ENCODE results near the gene TTYH1. TPM values are rescaled to one million over a fixed set of nuclear protein-coding genes. Genes with fewer than 3 reads are reported as not detected.

The TTYH1 gene
- total RNA-seq, 4 donors from 2014 or later = 0.19 TPM; not detected in 3

GRCh38 chr19:54478677-54479266, 63.5 kb downstream of the TTYH1 start:
- no peak for TF ChIP-seq CTCF (IDR thresholded peaks at IDR 0.05; ENCODE audit: low read depth)

- TF ChIP-seq CTCF (IDR thresholded peaks at IDR 0.05; ENCODE audit: low read depth) = no peak
Observed at GRCh38 chr19:54480051-54480450, 64.8 kb downstream of the TTYH1 start.

GRCh38 chr19:54481326-54481930, 66.2 kb downstream of the TTYH1 start:
- TF ChIP-seq CTCF (IDR thresholded peaks at IDR 0.05; ENCODE audit: low read depth) = no peak

GRCh38 chr19:54482889-54483288, 67.6 kb downstream of the TTYH1 start:
- no peak for TF ChIP-seq CTCF (IDR thresholded peaks at IDR 0.05; ENCODE audit: low read depth)

GRCh38 chr19:54484451-54484850, 69.2 kb downstream of the TTYH1 start:
- TF ChIP-seq CTCF (IDR thresholded peaks at IDR 0.05; ENCODE audit: low read depth) = no peak

GRCh38 chr19:54485851-54486250, 70.6 kb downstream of the TTYH1 start:
- TF ChIP-seq CTCF (IDR thresholded peaks at IDR 0.05; ENCODE audit: low read depth) = no peak

Small RNA genes lying within 50 kb of the gene (small RNA-seq; reads per million reads assigned to genes)
- not detected for gene AC245884.3

Other genes with a start within 250 kb of the TTYH1 start
- 1 to 10 TPM in 2 of 4 donors, under 1 TPM in 1, not detected in 1; 0.17 to 2.4 (median 1.1) TPM for gene TMC4, start 242.3 kb upstream of the TTYH1 start, total RNA-seq
- gene MBOAT7, start 225.9 kb upstream of the TTYH1 start, total RNA-seq = 10 to 100 TPM in 3 of 4 donors, 1 to 10 TPM in 1; 8.8 to 36.7 (median 21.2) TPM
- gene TSEN34, start 224.2 kb upstream of the TTYH1 start, total RNA-seq = 10 to 100 TPM; 13.5 to 49.7 (median 42.4) TPM
- 1,000 to 10,000 TPM; 1,278 to 2,474 (median 1,889) TPM for gene RPS9, start 214.6 kb upstream of the TTYH1 start, total RNA-seq
- 100 to 1,000 TPM in 1 of 4 donors, 10 to 100 TPM in 3; 16.0 to 156 (median 43.1) TPM for gene LILRB3, start 192.5 kb upstream of the TTYH1 start, total RNA-seq
- 10 to 100 TPM in 1 of 4 donors, 1 to 10 TPM in 3; 2.8 to 18.7 (median 9.1) TPM for gene LILRA6, start 172.7 kb upstream of the TTYH1 start, total RNA-seq
- gene LILRB5, start 158.2 kb upstream of the TTYH1 start, total RNA-seq = 10 to 100 TPM; 46.2 to 62.3 (median 54.8) TPM
- gene LILRB2, start 134.4 kb upstream of the TTYH1 start, total RNA-seq = 10 to 100 TPM in 1 of 4 donors, 1 to 10 TPM in 3; 2.8 to 14.6 (median 7.6) TPM
- gene LILRA5, start 102.3 kb upstream of the TTYH1 start, total RNA-seq = 10 to 100 TPM in 1 of 4 donors, 1 to 10 TPM in 3; 3.1 to 23.3 (median 3.4) TPM
- under 1 TPM in 1 of 4 donors, not detected in 3; 0.17 TPM for gene LILRA4, start 76.3 kb upstream of the TTYH1 start, total RNA-seq
- gene LAIR1, start 50.5 kb upstream of the TTYH1 start, total RNA-seq = 10 to 100 TPM; 25.3 to 93.2 (median 47.6) TPM
- 100 to 1,000 TPM in 1 of 4 donors, 10 to 100 TPM in 3; 55.1 to 233 (median 69.4) TPM for gene LENG8, start 33.7 kb downstream of the TTYH1 start, total RNA-seq
- 1 to 10 TPM; 4.2 to 9.6 (median 6.7) TPM for gene LENG9, start 48.3 kb downstream of the TTYH1 start, total RNA-seq
- gene CDC42EP5, start 57.8 kb downstream of the TTYH1 start, total RNA-seq = 10 to 100 TPM in 2 of 4 donors, 1 to 10 TPM in 1, under 1 TPM in 1; 0.98 to 11.6 (median 9.8) TPM
- gene LAIR2, start 87.4 kb downstream of the TTYH1 start, total RNA-seq = not detected
- gene LILRA2, start 158.3 kb downstream of the TTYH1 start, total RNA-seq = 10 to 100 TPM in 1 of 4 donors, 1 to 10 TPM in 3; 1.9 to 13.4 (median 5.1) TPM
- gene LILRA1, start 178.2 kb downstream of the TTYH1 start, total RNA-seq = 1 to 10 TPM in 2 of 4 donors, not detected in 2; 1.1 to 4.8 TPM
- gene LILRB1, start 215.0 kb downstream of the TTYH1 start, total RNA-seq = 10 to 100 TPM in 1 of 4 donors, 1 to 10 TPM in 3; 2.4 to 20.7 (median 3.4) TPM
- gene LILRB4, start 247.5 kb downstream of the TTYH1 start, total RNA-seq = 10 to 100 TPM in 3 of 4 donors, 1 to 10 TPM in 1; 8.1 to 43.0 (median 11.7) TPM

Measured in subcutaneous adipose tissue (tissue), 4 donors.